HuH-7 (cell line): Measurements from ENCODE around the gene NEDD1.

Experiments
- DNase-seq: peaks from one replicate; pipeline ENCODE4 v3.0.0; 2011; ENCODE audit warnings: low spot score

The NEDD1 gene

GRCh38 chr12:96901175-96901574 is 5.9 kb upstream of the NEDD1 start:
- no peak for DNase-seq

GRCh38 chr12:96902076-96902475 is 5.0 kb upstream of the NEDD1 start:
- DNase-seq = peak; percentile 15

GRCh38 chr12:96906498-96906848 is 584 bp upstream of the NEDD1 start:
- DNase-seq = peak; percentile 10

- peak; percentile 32 for DNase-seq
Measured at GRCh38 chr12:96907671-96908422, 790 bp downstream of the NEDD1 start.

GRCh38 chr12:96908423-96908675 is 1.3 kb downstream of the NEDD1 start:
- DNase-seq = no peak

- no peak for DNase-seq
Measured at GRCh38 chr12:96912261-96912660, 5.2 kb downstream of the NEDD1 start.

GRCh38 chr12:96912943-96913342 is 5.9 kb downstream of the NEDD1 start:
- no peak for DNase-seq

GRCh38 chr12:96919510-96920210 is 12.6 kb downstream of the NEDD1 start:
- DNase-seq = no peak

- no peak for DNase-seq
Measured at GRCh38 chr12:96948782-96949181, 41.7 kb downstream of the NEDD1 start.

GRCh38 chr12:96979532-96979931 is 72.5 kb downstream of the NEDD1 start:
- DNase-seq = no peak

- DNase-seq = no peak
Measured at GRCh38 chr12:96980991-96981414, 73.9 kb downstream of the NEDD1 start.

GRCh38 chr12:96981911-96982310 is 74.9 kb downstream of the NEDD1 start:
- no peak for DNase-seq

- DNase-seq = no peak
Measured at GRCh38 chr12:96982671-96983070, 75.6 kb downstream of the NEDD1 start.

GRCh38 chr12:96985515-96986362 is 78.7 kb downstream of the NEDD1 start:
- peak; percentile 48 for DNase-seq

- peak; percentile 23 for DNase-seq
Measured at GRCh38 chr12:96986883-96987523, 79.9 kb downstream of the NEDD1 start.

GRCh38 chr12:96988919-96989318 is 81.9 kb downstream of the NEDD1 start:
- DNase-seq = no peak

GRCh38 chr12:96989916-96990315 is 82.9 kb downstream of the NEDD1 start:
- DNase-seq = peak; percentile 23

GRCh38 chr12:96994900-96995299 is 87.8 kb downstream of the NEDD1 start:
- no peak for DNase-seq

GRCh38 chr12:96995861-96996260 is 88.8 kb downstream of the NEDD1 start:
- DNase-seq = no peak

GRCh38 chr12:96997797-96998484 is 90.9 kb downstream of the NEDD1 start:
- no peak for DNase-seq

GRCh38 chr12:97003276-97003675 is 96.2 kb downstream of the NEDD1 start:
- no peak for DNase-seq
